Right atrium auricular region (tissue), 2 donors: ENCODE results near the gene TMEM242. TPM values are rescaled to one million over a fixed set of nuclear protein-coding genes. Genes with fewer than 3 reads are reported as not detected.

ENCODE experiments used
- DNase-seq: peaks from one replicate; pipeline ENCODE4 v3.0.0-alpha.2; 2019; ENCODE audit warnings: low spot score
- H3K27ac ChIP-seq, 2 donors: fragments of 200-600 bp; sonication (generic); 1 replicate in 1 of 2; 2 replicates in 1 of 2; pipeline ENCODE4 v1.5.1; 2016 to 2019
- H3K27me3 ChIP-seq, 2 donors: fragments of 200-600 bp; sonication (generic); one replicate each; pipeline versions ENCODE4 v1.5.1 to v1.6.0; 2017 to 2019
- H3K36me3 ChIP-seq: fragments of 200-600 bp; sonication (generic); one replicate; pipeline ENCODE4 v1.5.1; 2016
- H3K4me1 ChIP-seq, 2 donors: fragments of 200-600 bp; sonication (generic); one replicate each; pipeline versions ENCODE4 v1.5.1 to v1.6.0; 2017 to 2019
- H3K4me3 ChIP-seq, 2 donors: fragments of 200-600 bp; sonication (generic); 1 replicate in 1 of 2; 2 replicates in 1 of 2; pipeline ENCODE4 v1.5.1; 2017 to 2019; ENCODE audit warnings: mild to moderate bottlenecking in 1 of 2, moderate library complexity in 1 of 2
- H3K9me3 ChIP-seq, 2 donors: fragments of 200-600 bp; sonication (generic); one replicate each; pipeline ENCODE4 v1.5.1; 2019
- total RNA-seq, 2 donors: library from RNA; depleted of rRNA; stranded (reverse); fragments of >200 nt; gene quantifications; one replicate each; pipeline ENCODE4 v1.1.0, GENCODE V29; 2016
- TF ChIP-seq, protein P1 (sequence below), 2 donors: fragments of 200-600 bp; sonication (generic); IDR thresholded peaks; one replicate each; pipeline ENCODE4 v1.5.1; 2019; ENCODE audit warnings: antibody characterized with exemption in 2 of 2

Gene TMEM242
- total RNA-seq, 2 donors from 2014 or later: 4.9 to 6.2 TPM

DNA sequence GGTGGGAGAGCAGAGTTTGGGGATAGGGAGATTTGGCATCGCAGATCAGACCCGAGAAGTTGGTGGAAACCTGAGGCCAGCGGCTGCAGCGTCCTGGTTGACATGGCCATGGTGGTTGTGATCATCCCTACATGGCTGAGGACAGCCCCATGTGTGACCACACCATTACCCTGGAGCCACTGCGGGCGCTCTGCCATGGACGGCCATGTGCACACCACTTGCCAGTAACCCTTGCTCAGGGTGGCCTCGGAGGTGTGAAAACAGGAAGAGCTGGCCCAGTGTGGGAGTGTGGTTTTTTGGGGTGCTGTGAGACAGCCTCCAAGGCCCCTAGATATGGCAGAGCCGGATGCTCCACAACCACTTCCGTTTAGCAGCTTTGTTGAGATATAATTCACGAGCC, 64.4 kb downstream of the TMEM242 start:
- H3K4me1 ChIP-seq: peaks cover 0 to 7% of the 10 kb centered on the region in 2 donors
- TF ChIP-seq, protein P1, sequence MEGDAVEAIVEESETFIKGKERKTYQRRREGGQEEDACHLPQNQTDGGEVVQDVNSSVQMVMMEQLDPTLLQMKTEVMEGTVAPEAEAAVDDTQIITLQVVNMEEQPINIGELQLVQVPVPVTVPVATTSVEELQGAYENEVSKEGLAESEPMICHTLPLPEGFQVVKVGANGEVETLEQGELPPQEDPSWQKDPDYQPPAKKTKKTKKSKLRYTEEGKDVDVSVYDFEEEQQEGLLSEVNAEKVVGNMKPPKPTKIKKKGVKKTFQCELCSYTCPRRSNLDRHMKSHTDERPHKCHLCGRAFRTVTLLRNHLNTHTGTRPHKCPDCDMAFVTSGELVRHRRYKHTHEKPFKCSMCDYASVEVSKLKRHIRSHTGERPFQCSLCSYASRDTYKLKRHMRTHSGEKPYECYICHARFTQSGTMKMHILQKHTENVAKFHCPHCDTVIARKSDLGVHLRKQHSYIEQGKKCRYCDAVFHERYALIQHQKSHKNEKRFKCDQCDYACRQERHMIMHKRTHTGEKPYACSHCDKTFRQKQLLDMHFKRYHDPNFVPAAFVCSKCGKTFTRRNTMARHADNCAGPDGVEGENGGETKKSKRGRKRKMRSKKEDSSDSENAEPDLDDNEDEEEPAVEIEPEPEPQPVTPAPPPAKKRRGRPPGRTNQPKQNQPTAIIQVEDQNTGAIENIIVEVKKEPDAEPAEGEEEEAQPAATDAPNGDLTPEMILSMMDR (IDR thresholded peaks at IDR 0.05): no peak
- no peak overlapping the region for H3K27ac ChIP-seq
- H3K9me3 ChIP-seq: no peaks in the 10 kb centered on the region
- H3K27me3 ChIP-seq: no peaks in the 10 kb centered on the region
- H3K36me3 ChIP-seq: no peaks in the 10 kb centered on the region
- H3K4me3 ChIP-seq: no peak overlapping the region
- no peak for DNase-seq

DNA sequence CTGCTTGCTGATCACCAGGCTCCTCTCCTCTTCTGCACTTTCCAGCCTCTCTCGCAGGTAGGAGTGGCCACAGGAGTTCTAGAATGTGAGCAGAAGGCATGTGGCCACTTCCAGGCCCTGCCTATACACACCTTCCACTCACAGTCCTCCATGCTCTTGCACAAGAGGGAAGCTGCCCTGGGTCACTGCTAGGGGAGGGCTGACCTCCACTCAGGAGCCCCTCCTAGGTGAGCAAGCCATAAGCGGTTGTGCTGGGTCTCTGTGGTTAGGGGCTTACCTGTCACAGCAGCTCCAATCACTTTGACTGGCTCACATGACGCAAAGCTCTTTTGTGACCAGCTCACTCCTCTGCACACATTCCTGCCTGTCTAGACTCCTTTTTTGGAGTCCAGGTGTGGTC, 68.2 kb downstream of the TMEM242 start:
- Histone ChIP-seq H3K27ac (no peak overlapping the region), H3K27me3 (no peaks in the 10 kb centered on the region), H3K4me3 (no peak overlapping the region), H3K4me1 (peaks cover 0 to 6% of the 10 kb centered on the region in 2 donors), H3K9me3 (no peaks in the 10 kb centered on the region), H3K36me3 (no peaks in the 10 kb centered on the region)
- TF ChIP-seq, protein P1 (IDR thresholded peaks at IDR 0.05): no peak
- no peak for DNase-seq

DNA sequence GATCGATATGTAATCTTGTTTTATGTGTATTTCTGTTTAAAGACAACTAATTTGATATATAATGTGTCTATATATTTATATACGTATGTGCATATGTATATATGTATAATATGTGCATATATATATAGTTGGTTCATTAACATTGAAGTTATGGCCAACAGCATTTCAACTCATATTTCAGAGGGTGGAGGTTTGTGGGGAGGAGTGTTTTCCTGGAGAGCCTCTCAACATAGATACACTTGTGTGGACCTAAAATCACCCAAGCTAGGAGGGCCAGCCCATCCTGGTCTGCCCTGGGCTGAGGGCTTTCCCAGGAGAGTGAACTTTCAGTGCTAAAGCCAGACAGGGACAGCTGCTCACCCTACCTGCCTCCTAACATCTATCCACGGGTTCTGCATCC, 68.8 kb downstream of the TMEM242 start:
- peaks cover 0 to 6% of the 10 kb centered on the region in 2 donors for H3K4me1 ChIP-seq
- H3K4me3 ChIP-seq: no peak overlapping the region
- H3K27me3 ChIP-seq: no peaks in the 10 kb centered on the region
- TF ChIP-seq, protein P1 (IDR thresholded peaks at IDR 0.05): no peak
- no peak overlapping the region for H3K27ac ChIP-seq
- no peaks in the 10 kb centered on the region for H3K36me3 ChIP-seq
- DNase-seq: no peak
- no peaks in the 10 kb centered on the region for H3K9me3 ChIP-seq

DNA sequence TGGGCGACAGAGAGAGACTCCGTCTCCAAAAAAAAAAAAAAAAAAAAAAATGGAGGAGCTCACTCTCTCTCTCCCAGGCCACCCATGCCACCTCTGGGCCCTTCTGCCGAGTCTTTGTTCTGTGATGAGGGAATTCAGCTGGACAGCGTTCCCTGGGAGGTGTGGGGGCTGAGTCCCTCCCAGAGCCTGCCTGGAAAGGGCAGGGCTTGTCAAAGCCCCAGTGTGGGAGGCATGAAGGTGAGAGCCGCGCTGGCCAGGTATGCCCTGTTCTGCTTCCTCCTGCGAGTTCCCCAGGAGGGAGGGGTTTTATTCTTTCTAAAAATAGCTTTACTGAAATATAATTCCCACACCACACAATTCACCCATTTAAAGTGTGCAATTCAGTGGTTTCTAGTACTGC, 69.6 kb downstream of the TMEM242 start:
- no peak overlapping the region for H3K27ac ChIP-seq
- H3K4me3 ChIP-seq: no peak overlapping the region
- no peak for DNase-seq
- TF ChIP-seq, protein P1 (IDR thresholded peaks at IDR 0.05): no peak
- peaks cover 0 to 6% of the 10 kb centered on the region in 2 donors for H3K4me1 ChIP-seq
- H3K27me3 ChIP-seq: no peaks in the 10 kb centered on the region
- H3K9me3 ChIP-seq: no peaks in the 10 kb centered on the region
- H3K36me3 ChIP-seq: no peaks in the 10 kb centered on the region

DNA sequence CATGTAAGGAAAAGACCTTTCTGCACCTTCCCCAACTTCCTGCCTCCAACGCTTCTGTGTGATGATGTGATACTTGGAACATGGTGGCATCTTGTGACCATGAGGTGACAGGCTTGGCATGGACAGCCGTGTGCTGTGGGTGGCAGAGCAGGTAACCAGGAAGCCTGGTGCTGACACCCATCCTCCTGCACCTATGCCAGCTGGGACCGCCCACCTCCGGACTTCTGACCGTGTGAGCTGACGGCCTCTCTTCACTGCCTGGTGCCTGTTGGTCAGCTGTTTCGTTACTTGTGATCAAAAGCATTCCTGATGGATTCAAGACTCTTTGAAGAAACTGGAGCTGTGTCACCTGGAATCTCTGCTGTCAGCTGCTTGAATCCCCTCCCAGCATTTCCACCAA, 70.3 kb downstream of the TMEM242 start:
- no peak for DNase-seq
- TF ChIP-seq, protein P1 (IDR thresholded peaks at IDR 0.05): no peak
- H3K9me3 ChIP-seq: no peaks in the 10 kb centered on the region
- H3K27me3 ChIP-seq: no peaks in the 10 kb centered on the region
- no peak overlapping the region for H3K4me3 ChIP-seq
- H3K4me1 ChIP-seq: peaks cover 0 to 6% of the 10 kb centered on the region in 2 donors
- no peaks in the 10 kb centered on the region for H3K36me3 ChIP-seq
- no peak overlapping the region for H3K27ac ChIP-seq

DNA sequence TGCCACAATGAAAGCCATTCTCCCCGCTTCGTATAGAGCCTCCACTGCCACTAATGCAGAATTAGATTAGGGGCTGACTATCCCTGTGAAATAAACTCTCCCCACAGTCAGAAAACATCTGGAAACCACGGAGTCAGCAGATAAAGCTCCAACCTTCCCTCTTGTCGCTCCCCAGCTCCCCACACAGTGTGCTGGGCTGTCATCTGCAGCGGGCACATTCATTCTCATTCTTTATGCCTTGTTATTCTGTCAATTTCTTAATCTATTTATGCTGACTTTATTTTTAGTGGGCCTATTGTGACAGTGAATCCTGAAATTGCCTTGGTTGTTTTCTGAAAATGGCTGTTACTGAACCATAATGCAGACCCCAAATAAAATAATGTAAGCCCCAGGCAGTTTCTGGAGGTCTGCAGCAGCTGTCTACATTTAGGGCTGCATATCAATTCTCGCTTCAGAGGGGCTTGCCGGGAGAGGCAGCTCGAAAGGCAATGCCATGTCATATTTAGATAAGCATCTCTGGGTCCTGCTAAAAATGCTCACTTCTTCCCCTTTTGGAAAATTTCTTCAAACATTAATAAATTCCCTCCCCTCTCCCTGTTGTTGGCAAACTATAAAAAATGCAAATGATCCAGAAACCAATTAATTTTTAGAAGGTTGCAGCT, 71.6 kb downstream of the TMEM242 start:
- TF ChIP-seq, protein P1 (IDR thresholded peaks at IDR 0.05): no peak
- no peak for DNase-seq
- Histone ChIP-seq H3K27me3 (no peaks in the 10 kb centered on the region), H3K36me3 (no peaks in the 10 kb centered on the region), H3K4me1 (peaks cover 0 to 6% of the 10 kb centered on the region in 2 donors), H3K9me3 (no peaks in the 10 kb centered on the region), H3K4me3 (no peak overlapping the region), H3K27ac (no peak overlapping the region)
